ENCODE measurements around the gene GPR37. TPM values are rescaled to one million over a fixed set of nuclear protein-coding genes. Genes with fewer than 3 reads are reported as not detected.

Gene GPR37
- total RNA-seq, 1 experiment from 2014 or later: 1.3 TPM

DNA sequence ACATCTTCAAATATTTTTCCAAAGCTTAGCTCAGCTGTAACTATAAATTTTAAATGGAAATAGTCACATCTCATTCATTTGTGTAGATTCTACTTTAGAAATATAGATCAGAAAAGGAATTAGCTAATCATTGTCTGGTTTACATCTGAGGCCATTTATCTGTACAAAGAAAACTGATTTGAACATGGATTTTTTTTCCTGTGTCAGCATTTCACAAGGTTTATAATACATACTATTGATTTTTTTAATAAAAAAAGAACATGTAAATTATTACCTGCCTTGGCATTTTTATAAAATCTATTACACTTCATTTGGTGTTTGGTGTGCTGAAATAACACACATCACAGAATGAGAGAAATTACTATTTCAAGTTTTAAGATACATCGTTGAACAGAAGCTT lies 3.5 kb upstream of the GPR37 start:
- TF ChIP-seq, protein P1, sequence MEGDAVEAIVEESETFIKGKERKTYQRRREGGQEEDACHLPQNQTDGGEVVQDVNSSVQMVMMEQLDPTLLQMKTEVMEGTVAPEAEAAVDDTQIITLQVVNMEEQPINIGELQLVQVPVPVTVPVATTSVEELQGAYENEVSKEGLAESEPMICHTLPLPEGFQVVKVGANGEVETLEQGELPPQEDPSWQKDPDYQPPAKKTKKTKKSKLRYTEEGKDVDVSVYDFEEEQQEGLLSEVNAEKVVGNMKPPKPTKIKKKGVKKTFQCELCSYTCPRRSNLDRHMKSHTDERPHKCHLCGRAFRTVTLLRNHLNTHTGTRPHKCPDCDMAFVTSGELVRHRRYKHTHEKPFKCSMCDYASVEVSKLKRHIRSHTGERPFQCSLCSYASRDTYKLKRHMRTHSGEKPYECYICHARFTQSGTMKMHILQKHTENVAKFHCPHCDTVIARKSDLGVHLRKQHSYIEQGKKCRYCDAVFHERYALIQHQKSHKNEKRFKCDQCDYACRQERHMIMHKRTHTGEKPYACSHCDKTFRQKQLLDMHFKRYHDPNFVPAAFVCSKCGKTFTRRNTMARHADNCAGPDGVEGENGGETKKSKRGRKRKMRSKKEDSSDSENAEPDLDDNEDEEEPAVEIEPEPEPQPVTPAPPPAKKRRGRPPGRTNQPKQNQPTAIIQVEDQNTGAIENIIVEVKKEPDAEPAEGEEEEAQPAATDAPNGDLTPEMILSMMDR (IDR thresholded peaks at IDR 0.05): no peak
- TF ChIP-seq TCF7L2 (IDR thresholded peaks at IDR 0.05; ENCODE audit: low read depth, low read length): no peak
- TF ChIP-seq, protein P2, sequence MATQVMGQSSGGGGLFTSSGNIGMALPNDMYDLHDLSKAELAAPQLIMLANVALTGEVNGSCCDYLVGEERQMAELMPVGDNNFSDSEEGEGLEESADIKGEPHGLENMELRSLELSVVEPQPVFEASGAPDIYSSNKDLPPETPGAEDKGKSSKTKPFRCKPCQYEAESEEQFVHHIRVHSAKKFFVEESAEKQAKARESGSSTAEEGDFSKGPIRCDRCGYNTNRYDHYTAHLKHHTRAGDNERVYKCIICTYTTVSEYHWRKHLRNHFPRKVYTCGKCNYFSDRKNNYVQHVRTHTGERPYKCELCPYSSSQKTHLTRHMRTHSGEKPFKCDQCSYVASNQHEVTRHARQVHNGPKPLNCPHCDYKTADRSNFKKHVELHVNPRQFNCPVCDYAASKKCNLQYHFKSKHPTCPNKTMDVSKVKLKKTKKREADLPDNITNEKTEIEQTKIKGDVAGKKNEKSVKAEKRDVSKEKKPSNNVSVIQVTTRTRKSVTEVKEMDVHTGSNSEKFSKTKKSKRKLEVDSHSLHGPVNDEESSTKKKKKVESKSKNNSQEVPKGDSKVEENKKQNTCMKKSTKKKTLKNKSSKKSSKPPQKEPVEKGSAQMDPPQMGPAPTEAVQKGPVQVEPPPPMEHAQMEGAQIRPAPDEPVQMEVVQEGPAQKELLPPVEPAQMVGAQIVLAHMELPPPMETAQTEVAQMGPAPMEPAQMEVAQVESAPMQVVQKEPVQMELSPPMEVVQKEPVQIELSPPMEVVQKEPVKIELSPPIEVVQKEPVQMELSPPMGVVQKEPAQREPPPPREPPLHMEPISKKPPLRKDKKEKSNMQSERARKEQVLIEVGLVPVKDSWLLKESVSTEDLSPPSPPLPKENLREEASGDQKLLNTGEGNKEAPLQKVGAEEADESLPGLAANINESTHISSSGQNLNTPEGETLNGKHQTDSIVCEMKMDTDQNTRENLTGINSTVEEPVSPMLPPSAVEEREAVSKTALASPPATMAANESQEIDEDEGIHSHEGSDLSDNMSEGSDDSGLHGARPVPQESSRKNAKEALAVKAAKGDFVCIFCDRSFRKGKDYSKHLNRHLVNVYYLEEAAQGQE (IDR thresholded peaks at IDR 0.05; ENCODE audit: insufficient read depth in 1 of 2, low read depth in 2 of 2, low read length in 1 of 2): no peak
- no peak for TF ChIP-seq POLR2AphosphoS5 (IDR thresholded peaks at IDR 0.05; ENCODE audit: low read depth, low read length)
- TF ChIP-seq SIN3A (IDR thresholded peaks at IDR 0.05; ENCODE audit: borderline replicate concordance, insufficient read depth, low read depth, low read length): no peak
- CTCF ChIA-PET: no interaction called here
- intact Hi-C loops (cut with micrococcal nuclease; ENCODE audit: unreplicated experiment) (no loop called here), in situ Hi-C loops (cut with HindIII; ENCODE audit: low pct_unique_long_range_greater_than_20kb, low sequenced_read_pairs) (no loop called here)
- Histone ChIP-seq H3K36me3 (ENCODE audit: control insufficient read depth, insufficient read depth, low read length) (no peaks in the 10 kb centered on the region), H3K9me3 (ENCODE audit: control insufficient read depth, insufficient read depth, low read depth, low read length) (no peaks in the 10 kb centered on the region), H3K4me1 (ENCODE audit: control insufficient read depth, insufficient read depth, low read length) (no peaks in the 10 kb centered on the region; the same call in 1 of the 2 replicates), H3K27ac (ENCODE audit: low read length) (no peak overlapping the region), H3K4me3 (ENCODE audit: low read depth in 2 of 2, low read length in 2 of 2) (no peak overlapping the region), H3K27me3 (ENCODE audit: control insufficient read depth, insufficient read depth, low read length) (peaks cover 12% of the 10 kb centered on the region)
- POLR2A ChIA-PET: interaction anchor here (0.6 kb wide), 1 partner anchor 743 kb away, joined by 6 read pairs; no protein-coding TSS in a partner anchor
- BruUV-seq (replicated peaks): no TSS peak
- DNase-seq (ENCODE audit: low read depth, low spot score): no peak
- ATAC-seq: no peak

DNA sequence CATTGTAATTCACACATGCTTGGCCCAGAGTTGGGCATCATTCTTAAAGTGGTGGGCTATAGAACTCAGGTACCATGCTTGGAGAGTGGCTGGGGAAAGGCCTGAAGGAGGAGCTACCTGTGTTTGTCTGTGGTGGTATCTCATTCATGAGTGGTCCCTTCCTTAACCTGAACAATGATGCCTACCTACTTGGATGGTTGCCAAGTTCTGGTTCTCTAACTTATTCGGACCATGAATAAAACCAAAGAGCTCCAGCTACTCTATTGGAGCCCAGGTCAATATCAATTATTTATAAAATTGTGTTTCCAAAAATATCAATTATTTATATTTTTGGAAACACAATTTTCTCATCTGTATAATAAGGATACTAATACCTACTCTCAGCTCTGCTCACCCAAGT lies 2.9 kb upstream of the GPR37 start:
- TF ChIP-seq, protein P1 (IDR thresholded peaks at IDR 0.05): no peak
- TF ChIP-seq TCF7L2 (IDR thresholded peaks at IDR 0.05; ENCODE audit: low read depth, low read length) (no peak), POLR2AphosphoS5 (IDR thresholded peaks at IDR 0.05; ENCODE audit: low read depth, low read length) (no peak), SIN3A (IDR thresholded peaks at IDR 0.05; ENCODE audit: borderline replicate concordance, insufficient read depth, low read depth, low read length) (no peak)
- TF ChIP-seq, protein P2 (IDR thresholded peaks at IDR 0.05; ENCODE audit: insufficient read depth in 1 of 2, low read depth in 2 of 2, low read length in 1 of 2): no peak
- ChIA-PET CTCF (no interaction called here), POLR2A (interaction anchor here (0.6 kb wide), 1 partner anchor 742 kb away, joined by 6 read pairs; no protein-coding TSS in a partner anchor)
- ATAC-seq (no peak), DNase-seq (ENCODE audit: low read depth, low spot score) (no peak)
- H3K4me1 ChIP-seq (ENCODE audit: control insufficient read depth, insufficient read depth, low read length): no peaks in the 10 kb centered on the region; the same call in 1 of the 2 replicates
- no peak overlapping the region for H3K4me3 ChIP-seq (ENCODE audit: low read depth in 2 of 2, low read length in 2 of 2)
- intact Hi-C loops (cut with micrococcal nuclease; ENCODE audit: unreplicated experiment) (no loop called here), in situ Hi-C loops (cut with HindIII; ENCODE audit: low pct_unique_long_range_greater_than_20kb, low sequenced_read_pairs) (no loop called here)
- H3K36me3 ChIP-seq (ENCODE audit: control insufficient read depth, insufficient read depth, low read length): no peaks in the 10 kb centered on the region
- no peaks in the 10 kb centered on the region for H3K9me3 ChIP-seq (ENCODE audit: control insufficient read depth, insufficient read depth, low read depth, low read length)
- no peak overlapping the region for H3K27ac ChIP-seq (ENCODE audit: low read length)
- BruUV-seq (replicated peaks): no TSS peak
- H3K27me3 ChIP-seq (ENCODE audit: control insufficient read depth, insufficient read depth, low read length): peaks cover 15% of the 10 kb centered on the region

All from Panc1 (cell line).